HG02970 (cell line): ENCODE results near the gene ROR1.

ENCODE experiments used
- ATAC-seq: cut with Tn5 transposase; IDR thresholded peaks from one replicate; pipeline ENCODE4 v1.9.1; 2021; ENCODE audit warnings: mild to moderate bottlenecking, moderate library complexity, moderate number of reproducible peaks; ENCODE audit not compliant: unreplicated experiment, low FRiP score

ROR1 gene

DNA sequence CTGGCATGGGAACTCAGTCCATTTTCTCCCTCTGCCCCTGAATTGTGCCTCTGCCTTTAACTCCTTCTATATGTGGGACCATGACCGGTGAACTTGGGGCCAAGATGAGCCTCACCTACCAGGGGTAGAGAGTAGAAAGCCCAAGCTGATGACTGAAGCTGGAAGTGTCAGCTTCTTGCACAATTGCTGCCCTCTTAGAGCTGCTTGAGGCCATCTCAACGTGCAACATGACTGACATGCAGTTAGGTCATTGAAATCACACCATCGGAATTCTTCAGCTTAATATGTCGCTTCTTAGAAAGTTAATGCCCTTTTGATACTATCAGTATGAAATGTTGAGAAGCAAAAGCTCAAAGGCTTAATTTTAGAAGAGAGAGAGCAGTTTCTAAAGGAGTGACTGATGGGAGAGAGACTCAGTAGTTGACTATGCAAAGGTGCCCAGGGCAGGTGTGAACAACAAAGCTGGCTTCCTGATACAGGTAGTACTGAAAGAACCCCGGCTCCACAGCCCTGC is 340.3 kb downstream of the ROR1 start:
- no peak for ATAC-seq

DNA sequence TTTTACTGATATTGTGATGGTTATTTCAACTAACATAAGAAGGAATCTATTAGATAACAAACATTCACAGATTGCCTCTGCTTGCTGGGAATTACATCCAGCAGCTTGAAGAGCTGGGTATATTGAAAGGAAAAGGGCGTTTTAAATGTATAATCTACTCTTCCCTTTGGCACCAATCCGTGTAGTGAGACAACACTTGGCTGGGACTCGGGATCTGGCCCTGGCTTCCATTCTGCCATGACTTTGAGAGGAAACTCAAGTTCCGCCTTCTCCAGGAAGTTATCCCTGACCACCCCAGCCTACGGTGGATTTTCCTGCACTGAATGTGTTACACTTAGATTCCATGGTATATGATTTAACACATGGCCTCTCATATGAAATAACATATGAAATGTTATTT is 342.7 kb downstream of the ROR1 start:
- no peak for ATAC-seq

DNA sequence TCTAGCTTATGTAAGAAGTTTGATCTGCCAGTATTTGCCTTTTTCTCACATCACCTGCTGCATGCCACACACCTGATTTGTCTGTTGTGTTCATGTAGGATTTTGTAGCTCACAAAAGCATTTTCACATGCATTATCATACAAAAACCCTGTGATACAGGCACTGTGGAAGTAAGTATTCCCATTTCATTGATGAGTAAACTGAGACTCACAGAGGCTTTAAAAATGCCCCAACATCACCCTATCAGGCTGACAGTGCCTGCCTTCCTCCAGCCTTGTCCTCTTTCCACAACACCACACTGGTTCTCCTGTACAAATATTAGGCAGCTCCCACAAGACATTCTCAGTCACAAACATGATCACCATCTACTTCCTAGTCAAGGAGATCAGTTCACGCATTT is 343.7 kb downstream of the ROR1 start:
- ATAC-seq, result no peak

DNA sequence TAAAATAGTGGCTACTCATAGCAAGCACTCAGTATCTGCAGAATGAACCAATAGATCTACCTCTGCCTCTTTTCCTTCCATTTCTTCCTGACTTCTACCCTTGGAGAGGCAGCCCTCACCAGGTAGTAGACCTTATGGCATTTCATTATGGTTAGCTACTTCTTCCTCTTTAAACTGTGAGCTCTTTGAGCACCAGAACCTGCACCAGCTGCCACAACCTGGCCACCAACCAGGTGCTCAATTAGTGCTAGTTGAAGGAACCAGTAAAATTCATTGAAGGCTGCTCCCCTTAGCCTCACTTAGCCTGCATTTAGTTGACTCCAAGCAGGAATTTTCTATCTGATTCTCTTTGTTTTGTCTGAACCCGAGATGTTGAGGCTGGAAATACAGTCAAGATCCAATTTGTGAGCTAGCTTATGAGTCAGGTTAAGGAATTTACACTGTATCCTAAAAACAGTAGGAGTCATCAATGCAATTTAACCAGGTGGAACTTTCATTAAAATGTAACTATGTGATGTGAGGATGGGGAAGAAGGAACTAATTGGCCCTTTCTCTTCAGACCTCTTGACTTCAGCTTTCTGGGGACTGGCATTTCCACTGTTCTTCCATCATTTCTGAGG is 348.1 kb downstream of the ROR1 start:
- no peak for ATAC-seq

DNA sequence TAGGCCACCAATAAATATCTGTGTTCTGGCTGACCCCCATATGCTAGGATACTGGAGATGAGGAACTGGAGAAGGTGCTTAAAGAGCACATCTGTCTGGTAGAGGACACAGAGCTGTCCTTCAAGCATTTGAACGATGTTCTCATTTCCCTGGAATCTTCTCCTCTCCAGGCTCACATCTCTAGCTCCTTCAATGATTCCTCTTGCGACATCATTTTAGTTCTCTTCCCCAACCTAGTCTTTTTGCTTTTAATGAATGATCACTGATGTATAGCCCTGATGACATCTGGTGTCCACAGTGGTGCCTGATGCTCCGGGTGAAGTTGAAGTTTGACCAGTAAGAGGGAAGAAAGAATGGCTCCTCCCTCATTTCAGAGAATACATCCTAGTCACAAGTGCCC is 348.8 kb downstream of the ROR1 start:
- ATAC-seq, result no peak

DNA sequence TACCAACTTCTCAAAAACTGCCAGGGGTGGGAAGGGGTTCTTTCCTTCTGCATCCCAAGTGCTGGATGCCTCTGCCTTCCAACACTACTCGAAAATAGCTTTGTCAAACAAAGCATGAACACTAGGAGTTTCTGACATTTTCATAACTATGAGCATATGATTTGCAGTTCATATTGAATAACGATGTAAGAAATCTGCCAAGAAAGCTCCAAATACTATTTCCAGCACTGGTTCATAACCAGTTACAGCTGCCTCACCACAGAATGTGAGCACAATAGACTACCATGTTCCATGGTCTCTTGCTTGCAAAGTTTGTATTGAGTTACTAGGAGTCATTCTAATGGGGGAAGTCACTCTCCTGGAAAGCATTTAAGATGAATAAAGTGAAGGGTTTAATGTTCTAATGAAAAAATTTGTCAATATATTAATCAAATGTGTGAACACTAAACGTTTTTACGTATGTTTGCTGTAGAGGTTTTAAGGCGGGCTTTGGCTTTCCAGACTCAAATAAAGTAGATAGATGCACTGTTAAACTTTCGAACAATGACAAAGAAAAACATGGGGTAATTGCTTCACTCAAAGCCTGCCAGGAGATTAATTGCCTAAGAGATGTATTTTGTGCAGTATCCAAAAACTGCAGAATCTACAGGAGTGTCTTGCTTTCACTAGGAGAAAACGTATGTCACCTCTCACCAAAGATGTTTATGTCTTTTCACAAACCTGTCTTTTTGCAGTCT is 351.1 kb downstream of the ROR1 start:
- no peak for ATAC-seq

DNA sequence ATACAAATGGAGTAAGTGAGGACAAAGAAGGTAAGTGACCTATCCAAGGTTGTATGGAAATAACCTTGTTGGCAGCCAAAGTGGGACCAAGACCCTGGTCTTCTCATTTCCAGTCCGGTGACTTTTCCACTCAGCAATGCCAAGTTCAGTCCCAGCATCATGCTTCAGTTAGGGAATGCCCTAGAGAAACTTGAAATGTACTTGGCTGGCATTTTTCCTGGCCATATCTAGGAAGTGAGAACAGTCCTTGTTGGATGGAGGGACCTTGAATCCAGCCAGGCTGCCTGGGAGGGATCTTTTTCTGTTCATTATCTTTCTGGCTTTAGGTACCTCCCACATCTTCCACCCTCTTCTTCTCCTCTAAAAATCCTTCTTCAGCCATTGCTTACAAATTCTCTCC is 352.8 kb downstream of the ROR1 start:
- no peak for ATAC-seq

DNA sequence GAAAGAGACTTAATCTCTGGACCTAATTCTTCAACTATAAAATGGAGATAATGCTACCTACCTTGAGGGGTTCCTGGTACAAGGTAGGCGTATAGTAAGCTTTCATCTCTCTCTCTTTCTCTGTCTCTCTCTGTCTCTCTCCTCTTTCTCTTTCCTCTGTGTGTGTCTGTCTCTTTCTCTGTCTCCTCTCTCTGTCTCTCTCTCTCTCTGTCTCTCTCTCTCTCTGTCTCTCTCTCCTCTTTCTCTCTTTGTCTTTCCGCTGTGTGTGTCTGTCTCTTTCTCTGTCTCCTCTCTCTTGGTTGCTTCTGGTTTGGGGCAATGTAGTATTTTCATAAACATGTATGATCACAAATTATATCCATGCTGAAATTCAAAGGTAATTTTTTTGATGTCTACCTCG is 353.5 kb downstream of the ROR1 start:
- ATAC-seq, result no peak

DNA sequence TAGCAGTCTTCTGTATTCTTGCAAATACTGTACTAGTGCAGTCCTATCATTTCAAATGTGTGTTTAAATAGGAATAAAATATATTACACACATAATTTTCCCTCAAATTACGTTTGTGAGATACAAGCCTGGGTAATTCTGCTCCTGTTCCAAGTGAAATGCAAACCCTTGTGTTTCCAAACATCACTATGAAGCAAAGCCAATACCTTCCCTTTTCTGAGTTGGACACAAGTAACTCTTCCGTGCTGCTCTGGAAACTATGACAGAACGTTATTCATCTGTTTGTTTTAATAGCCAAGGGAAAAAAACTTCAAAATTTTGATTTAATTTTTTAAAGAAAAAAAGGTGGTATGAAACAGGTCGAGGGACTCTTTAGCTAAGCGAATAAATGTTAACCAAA is 355.9 kb downstream of the ROR1 start:
- ATAC-seq, result no peak

DNA sequence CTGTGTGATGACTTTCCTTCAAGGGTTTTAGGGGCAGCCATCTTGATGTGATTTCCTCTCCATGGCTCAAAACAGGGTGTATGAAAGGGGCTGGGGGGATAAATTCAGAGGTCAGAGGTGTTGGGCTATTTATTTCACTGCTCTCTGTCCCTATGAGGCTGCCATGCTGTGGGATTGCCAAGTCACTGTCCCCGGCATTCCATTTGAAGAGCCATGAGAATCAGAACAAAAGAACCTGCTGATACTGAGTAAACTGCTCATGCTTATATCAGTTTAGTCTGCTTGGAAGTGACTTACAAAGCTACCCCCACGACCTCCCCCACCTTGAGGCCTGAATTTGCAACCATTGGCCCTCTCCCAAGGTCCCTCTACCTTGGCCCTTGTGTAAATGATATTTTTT is 357.3 kb downstream of the ROR1 start:
- no peak for ATAC-seq

DNA sequence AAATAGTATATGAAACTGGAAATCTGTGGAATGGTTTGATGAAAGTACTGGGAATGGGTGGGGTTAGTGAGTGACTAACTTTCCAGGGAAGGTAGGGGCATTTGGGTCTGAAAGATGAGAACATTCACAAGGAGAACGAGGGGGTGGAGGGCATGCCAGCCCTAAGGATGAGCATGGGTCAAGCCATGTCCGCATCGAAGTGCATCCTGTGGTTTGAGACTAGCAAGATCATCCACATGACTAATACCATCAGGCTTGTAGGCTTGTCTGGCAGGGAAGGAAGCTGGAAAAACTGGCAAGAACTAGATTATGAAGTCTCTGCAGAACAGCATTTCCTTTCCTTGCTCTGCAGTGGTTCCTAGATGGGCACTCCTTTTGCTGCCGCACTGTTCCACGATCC is 359.2 kb downstream of the ROR1 start:
- ATAC-seq, result no peak

DNA sequence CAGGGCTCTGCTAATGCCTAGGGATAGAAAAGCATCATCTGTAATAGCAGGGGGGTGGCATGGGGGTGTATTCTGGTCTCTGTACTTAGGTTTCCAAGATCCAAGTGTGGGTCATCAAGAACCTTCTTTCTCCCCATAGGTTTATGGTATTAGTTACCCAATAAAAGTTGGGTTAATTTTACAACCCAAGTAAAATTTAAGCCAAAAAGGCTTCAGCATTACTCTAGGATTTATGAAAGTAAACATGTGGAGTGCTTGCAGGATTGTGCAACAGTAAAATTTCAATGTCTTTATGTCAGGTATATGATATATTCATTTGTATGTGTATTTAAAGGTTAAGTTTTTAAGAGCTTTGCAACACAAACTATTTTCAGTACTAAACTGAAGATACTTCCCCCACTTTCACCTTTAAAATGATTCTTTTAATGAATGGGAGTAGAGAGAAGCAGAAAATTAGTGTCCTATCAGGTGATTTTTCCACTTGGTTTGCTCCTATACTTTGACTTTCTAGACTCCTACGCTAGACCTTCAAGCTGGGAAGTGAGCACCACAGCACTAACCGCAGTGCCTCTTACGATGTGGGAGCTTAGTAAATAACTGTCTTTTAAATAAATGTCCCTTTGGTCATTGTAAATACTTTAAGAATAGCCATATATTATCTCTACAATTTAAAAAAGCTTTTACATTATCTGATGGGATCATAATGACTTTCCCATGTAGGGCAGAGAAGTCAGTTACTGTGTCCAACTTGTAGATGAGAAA is 361.8 kb downstream of the ROR1 start:
- ATAC-seq, result no peak

DNA sequence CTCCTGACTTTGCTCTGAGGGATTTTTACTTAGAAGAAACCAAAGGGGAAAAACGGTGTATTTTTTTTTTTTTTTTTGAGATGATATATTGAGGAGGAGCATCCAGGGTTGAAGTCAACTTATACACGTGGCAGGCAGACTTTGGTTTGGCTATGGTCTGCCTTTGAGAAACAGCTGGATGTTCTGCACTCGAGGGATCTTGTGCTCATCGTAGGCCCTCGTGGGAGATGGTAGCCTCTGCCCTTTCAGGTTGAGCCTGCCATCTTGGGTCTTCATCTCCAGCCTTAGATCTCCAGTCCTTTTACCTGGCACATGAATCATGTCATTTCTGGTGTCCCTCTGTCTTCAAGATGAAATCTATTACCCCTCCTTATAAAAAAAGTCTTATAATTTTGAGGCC is 362.5 kb downstream of the ROR1 start:
- no peak for ATAC-seq

DNA sequence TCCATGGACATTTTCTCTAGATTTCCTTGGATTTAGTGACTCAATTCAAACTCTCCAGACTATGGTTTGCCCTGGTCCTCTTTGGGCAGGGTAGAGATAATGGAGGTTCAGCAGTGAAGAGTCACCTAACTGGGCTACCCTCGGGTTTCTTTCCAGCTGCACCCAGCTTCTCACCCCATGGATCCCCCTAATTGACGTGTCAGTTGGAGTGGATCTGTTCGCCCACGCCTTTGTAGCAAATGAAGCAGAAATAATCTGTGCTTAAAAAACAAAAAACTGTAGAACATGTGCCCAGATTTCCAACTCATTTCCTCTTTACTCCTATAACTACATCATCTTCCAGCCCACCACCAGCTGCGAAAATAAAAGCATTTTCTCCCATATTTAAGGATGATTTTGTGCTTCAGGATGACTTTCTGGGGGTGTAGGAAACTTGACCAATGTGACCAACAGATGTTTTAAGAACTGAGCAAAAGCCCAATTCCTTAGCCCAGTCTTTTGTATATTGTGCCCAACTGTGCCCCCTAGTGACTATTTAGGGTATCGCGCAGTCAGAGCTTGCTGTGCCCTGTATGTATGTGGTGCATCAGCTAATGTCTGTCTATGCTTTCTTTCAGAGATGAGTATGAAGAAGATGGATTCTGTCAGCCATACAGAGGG is 363.1 kb downstream of the ROR1 start:
- no peak for ATAC-seq

DNA sequence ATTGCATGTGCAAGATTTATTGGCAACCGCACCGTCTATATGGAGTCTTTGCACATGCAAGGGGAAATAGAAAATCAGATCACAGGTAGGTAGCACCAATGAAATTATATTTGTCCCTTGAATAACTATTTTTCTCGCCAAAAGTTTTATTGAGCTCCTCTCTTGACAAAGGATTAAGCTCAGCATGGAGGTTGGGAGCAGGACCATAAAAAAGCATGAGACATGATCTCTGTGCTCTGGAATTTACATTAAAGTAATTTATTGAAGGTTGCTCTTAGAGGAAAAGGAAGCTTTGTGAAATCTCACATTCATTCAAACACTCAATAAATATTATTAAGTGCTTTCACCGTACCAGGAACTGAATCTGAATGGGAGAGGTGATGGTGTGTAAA is 363.6 kb downstream of the ROR1 start:
- ATAC-seq, result no peak

DNA sequence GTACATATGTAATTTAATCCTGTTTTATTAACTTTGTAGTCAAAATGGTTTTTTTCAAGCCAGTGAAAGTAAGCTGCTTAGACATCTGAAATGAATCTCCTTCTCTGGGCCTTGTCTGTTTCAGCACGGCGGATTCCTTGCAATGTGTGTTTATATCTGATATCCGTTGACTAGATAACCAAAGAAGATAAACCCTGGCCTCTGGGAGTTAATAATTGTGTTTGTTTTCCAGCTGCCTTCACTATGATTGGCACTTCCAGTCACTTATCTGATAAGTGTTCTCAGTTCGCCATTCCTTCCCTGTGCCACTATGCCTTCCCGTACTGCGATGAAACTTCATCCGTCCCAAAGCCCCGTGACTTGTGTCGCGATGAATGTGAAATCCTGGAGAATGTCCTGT is 366.1 kb downstream of the ROR1 start:
- no peak for ATAC-seq

DNA sequence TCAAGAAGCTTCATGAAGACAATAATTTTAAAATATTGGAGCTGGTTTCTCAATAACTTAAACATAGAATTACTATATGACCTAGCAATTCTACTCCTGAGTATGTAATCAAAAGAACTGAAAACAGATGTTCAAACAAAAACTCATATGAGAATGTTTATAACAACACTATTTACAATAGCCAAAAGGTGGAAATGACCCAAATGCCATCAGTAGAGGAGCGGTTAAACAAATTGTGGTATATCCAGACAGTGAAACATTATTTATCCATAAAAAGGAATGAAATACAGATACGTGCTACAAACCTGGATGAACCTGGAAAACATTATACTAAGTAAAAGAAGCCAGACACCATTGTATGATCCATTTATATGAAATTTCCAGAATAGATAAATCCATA is 366.8 kb downstream of the ROR1 start:
- ATAC-seq, result no peak

DNA sequence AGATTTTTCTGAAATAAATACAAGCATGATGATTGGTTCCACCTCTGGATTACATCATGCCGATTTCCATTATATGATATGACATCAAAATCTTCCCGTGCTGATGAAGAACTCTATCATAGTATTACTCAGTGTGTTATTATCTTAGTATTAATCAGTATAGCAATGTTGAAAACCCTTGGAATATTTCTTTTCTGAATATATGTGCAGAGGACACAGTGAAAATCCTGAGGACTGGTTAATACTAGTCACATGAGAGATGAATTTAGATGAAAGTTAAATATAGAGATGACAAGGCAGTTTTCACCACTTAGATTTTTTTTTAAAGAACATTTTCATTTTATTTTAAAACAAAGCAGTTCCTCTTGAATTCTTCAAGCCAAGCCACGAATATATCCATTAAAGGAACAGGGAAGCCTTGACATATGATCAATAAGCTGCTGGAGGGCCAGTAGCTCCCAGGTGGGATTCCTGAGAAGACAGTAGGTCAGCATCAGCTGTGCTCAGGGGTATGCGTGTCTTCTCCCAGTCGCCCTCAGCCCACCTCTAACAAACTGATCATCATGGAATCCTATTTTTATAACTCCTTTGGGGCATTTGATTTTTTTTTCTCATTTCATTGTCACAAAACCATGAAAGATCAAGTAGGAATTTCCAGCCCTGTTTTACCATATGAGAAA is 373.4 kb downstream of the ROR1 start:
- no peak for ATAC-seq

DNA sequence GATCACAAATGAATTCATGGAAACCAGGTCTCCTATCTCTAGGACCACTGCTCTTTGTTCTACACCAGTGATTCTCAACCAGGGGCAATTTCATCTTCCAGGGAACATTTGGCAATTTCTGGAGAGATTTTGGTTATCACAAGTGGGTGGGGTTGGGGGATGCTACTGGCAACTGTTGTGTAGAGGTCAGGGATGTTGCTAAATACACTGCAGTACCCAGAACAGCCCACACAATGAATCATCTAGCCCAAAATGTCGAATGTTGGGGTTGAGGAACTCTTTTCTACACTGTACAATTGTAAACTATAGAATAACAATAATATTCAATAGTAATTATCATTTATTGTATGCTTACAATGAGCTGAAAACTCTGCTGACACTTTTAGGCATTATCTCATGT is 373.9 kb downstream of the ROR1 start:
- ATAC-seq, result no peak

DNA sequence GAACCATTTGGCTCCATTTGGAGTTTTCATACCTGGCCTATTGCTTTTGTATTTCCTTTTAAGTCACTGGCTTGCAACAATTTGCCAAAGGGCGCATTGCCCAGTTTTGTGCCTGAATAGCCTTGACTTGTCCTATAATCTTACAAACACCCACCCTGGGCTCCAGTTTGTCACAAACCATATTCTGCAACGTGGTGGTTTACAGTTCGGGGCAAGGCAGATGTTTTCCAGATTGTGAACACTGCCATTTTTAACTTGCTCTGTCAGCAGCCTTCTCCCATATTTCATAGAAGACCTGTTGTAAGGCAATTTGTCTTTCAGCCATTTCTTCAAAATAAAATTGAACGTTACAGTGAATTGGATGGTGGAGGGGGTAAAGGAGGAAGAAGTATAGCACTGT is 376.4 kb downstream of the ROR1 start:
- no peak for ATAC-seq
